Stimulated activated CD8-positive, alpha-beta memory T cell treated with anti-CD3 and anti-CD28 coated beads, Interleukin-15, amount 100 ng/mL, for 1 hour (primary cell): ENCODE measurements around the gene DCAF4.
"Not testable (repeated sequence)": the region's sequence is repeated elsewhere in the genome, so short reads cannot be mapped to it uniquely, and the experiment has no call there.

Source experiments
- DNase-seq: peaks from one replicate; pipeline ENCODE4 v3.0.0-alpha.2; 2020; ENCODE audit warnings: low read depth

DCAF4 gene

DNA sequence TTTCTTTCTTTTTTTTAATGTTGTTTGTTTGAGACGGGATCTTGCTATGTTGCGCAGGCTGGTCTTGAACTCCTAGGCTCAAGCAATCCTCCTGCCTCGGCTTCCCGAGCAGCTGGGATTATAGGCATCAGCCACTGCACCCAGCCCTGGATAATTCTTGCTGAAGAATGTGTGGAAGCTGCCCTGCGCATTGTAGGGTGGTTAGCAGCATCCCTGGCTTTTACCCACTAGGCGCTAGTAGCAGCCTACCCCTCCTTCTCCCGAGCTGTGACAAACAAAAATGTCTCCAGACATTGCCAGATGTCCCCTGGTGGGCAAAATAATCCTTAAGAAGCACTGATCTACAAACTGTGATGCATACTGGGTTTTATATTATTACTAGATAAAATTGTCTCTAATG is 6.6 kb downstream of the DCAF4 start:
- DNase-seq = no peak

DNA sequence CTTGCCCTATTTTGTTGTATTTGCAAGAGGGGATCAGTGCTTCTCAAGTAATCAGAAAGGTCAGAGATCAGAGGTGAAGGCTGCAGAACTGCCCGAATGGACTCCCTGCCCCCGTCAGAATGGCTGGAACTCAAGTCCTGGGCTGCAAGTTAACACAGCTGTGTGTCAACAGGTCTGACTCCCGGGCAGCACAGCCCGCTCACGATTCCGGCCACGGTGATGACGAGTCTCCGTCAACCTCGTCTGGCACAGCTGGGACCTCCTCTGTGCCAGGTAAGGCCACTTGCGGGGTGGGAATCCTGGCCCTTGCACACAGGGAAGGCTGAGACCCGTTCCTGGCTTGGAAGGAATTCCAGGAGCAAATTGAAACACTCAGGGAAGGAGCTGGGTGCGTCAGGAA is 13.4 kb downstream of the DCAF4 start:
- no peak for DNase-seq

DNA sequence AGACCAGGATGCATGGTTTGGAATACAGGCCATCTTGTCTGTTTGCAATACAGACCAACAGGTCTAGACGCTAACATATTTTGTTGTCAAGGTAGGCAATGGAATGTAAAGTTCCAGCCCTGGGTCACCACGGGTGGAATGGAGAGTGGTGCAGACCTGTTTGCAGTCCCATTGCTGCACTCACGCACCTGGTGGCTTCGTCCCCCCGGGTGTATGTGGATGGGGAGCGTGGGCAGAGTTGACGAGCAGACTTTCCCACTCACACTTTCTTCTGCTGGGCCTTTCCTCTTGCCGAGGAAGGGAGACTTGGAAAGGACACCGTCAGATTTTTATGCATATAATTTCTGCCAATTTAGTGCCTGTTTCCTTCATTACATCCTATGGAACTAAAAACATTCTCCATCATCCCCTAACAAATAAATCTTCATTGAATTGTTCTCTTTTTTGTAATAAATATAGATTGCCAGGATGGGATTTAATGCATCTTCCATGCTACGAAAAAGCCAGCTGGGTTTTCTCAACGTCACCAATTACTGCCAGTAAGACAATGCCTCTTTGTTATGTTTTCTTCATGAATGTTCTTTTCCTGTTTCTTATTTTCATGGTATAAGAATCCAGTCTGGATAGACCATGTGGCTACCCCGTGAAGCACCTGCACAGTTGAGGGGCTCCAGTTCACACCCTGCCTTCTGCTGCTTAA is 15.2 kb downstream of the DCAF4 start:
- no peak for DNase-seq

DNA sequence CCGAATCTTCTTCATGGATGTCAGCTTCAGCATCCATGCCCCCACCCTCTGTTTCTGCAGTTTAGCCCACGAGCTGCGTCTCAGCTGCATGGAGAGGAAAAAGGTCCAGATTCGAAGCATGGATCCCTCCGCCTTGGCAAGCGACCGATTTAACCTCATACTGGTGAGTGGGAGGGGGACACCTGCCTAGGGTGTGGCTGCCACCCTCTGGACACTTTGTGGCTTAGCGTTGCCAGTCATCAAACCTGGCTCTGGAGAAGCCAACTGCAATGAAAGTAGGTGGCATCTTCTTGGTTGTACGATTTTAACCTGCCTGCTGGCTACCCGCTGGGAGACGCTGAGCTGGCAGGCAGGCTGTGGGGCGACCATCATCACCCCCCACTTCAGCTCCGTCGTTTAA is 16.7 kb downstream of the DCAF4 start:
- no peak for DNase-seq

DNA sequence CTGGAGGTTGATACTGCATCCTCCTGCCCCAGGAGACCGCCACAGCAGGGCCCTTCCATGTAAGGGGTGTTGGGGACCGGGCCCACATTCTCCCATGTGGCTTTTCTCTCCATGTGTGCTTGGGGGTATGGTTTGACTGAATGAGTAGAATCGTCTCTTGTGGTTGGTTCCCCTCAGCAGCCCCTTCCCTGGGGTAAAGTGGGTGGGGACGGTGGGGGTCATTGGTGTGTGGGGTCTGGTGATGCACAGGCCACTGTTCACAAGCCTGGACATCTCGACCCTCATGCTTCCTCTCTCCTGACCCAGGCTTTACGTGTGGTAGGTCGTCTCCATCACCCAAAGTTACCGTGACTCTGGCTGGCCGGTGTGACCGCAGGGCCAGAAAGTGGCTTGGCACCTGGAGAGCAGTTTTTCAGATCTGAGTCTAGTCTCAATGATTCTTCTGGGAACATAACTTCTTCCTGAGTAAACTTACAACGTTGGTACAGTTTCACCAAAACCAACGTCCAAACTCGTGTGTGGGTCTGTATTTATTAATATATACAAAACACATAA is 17.7 kb downstream of the DCAF4 start:
- DNase-seq = no peak

DNA sequence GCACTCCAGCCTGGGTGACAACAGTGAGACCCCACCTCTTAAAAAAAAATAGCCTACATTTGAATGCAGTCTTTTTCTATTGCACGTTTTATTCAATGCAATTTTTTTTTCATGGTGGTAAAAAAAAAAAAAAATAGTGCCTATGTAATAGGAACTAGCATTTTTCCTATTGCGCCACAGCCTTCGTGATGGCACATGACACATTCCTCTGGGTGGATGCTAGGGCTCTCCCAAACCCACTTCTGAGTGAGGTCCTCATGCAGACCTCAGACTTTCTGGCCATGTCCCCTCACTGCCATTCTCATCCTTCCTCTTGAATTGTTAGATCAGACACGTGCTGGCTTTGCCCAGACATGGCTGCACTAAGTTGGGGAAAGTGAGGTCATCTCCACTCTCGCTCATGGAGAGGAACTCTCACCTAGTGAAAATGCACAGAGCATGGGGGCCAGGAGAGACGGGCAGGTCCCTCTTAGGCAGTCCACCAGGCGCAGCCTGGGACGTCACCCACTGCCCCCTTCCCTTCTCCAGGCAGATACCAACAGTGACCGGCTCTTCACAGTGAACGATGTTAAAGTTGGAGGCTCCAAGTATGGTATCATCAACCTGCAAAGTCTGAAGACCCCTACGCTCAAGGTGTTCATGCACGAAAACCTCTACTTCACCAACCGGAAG is 19.2 kb downstream of the DCAF4 start:
- DNase-seq = no peak

DNA sequence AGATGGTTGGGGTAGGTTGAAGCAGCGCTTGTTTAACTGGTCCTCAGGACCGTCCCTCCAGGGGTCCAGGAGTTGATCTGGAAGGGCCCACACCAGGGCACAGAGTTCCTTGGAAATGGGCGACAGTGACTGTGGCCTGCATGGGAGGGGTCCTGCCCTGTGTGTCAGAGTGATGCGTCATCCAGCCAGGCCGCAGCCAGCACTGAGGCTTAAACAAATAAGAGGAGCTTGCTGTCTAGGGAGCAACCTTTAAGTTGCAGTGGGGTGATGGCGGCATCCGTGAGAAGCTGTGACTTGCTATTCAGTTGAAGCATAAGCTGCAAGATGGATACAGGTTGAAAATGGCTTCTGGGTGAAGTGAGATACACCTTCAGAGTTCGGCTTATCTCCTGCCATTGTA is 20.2 kb downstream of the DCAF4 start:
- DNase-seq = no peak

DNA sequence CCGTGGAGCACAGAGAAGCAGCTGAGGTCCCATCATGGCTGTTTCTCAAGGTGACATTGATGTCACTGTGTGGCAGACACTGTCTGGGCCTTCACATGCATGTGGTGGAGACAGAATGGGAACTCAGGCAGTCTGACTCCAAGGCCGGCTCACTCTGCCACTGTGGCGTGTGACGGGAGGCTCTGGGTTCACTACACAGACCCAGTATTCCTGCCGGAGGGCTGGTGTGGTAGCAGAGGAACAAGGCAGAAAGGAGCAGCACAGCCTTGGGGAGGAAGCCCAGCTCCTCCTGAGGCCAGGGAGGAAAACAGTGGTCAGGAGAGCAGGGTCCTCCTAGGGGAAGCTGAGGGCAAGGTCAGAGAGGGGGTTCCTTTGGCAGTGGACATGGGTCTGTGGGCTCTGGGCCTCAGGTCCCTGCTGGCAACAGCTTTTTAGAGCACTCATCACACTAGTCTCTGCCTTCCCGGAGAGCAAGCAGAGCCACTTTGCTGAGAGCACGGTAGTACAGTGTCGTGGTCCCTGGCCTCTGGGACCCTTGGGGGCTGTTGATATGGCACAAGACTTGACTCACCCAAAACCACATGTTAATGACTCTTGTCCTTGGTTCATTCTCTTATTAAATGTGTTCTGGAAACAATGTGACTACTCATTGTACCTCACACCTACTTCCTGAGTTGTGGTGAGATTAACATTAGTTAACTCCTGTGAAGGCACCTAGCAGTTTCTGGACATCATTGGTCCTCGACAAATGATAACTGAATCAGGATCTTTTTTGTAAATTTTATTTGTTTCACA is 21.3 kb downstream of the DCAF4 start:
- DNase-seq = no peak

DNA sequence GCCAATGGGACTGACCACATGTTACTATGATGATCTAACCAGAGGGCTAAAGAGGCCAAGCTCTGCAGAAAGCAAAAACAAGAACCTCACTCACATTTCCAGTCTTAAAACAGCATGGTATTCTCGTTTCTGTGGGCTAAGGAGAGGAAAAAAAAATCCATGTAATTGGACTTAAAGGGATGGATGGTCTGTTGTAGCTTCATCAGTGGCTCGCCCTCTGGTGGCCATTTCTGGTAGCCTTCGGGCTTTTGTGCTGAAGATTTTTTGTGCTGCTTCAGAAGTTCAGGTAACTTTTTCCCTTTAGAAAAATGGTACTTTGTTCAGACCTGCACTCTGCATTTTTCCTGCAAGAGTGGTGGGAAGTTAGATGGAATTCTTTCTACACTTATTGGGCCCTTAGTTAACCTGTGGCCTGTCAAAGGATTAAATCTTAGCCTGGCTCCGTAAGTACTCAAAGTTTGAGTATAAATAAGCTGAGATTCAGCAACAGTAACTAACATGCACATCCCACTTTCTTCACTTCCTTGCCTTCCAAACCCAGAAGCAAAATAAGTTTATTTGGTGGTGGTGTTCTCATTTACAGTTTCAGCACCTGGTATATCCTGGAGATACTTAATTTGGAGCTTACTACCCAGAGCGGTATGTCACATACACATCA is 22.3 kb downstream of the DCAF4 start:
- DNase-seq = peak; percentile 57

DNA sequence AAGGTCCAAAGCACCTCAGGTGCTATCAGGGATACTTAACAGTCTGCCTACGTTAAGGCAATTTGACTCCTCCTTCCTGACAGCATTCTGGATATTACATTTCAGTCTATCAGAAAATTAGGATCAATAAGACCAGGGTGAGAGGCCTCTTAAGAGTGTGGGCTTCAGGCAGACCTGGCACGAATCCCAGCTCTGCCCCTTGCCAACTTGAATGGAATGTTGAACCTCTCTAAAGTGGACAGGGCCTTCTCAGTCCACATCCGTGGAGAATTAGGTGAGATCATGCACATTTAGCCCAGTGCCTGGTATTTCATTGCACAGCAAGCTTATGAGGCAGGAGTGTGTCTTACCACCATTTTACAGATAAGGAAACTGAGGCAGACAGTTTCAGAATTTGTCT is 25.9 kb downstream of the DCAF4 start:
- DNase-seq = no peak

DNA sequence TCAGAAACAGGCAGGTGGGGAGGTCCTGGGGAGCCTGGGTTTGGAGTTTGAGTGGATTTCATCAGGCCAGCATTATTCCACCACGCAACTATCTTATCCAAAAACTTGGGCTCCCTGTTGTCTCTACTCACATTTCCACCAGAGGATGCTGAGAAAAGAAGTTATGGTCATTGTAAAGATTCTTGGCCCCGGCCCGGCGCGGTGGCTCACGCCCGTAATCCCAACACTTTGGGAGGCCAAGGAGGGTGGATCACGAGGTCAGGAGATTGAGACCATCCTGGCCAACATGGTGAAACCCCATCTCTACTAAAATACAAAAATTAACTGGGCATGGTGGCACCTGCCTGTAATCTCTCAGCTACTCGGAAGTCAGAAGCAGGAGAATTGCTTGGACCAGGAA is 30.5 kb downstream of the DCAF4 start:
- DNase-seq = not testable (repeated sequence)

DNA sequence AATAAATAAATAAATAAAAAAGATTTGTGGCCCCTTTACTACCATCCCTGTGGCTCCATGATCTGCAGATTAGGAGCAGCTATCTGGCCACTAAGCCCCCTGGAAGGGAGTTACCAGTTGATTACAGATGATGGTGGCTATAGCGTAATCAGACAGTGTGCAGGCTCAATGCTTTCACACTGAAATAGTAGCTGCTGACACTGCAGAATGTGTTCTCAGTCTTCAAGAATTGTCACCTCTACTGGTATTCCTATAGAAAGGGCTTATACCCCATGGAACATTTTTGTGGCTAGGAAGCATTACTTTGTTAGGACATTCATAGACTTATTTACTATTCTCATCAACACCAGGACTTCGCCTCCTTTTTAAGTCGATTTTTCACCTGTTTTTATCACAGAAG is 30.9 kb downstream of the DCAF4 start:
- DNase-seq = no peak

DNA sequence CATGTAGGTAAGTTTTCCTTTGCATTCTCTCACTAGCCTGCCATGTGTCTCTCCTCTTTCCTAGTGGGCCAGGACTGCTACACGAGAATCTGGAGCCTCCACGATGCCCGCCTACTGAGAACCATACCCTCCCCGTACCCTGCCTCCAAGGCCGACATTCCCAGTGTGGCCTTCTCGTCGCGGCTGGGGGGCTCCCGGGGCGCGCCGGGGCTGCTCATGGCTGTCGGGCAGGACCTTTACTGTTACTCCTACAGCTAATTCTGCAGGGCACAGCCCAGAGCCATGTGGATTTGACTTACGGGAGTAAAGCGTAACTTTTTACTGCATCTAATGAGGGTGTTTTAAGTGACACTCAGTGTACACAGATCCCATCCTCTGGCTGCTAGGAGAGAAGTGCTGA is 32.3 kb downstream of the DCAF4 start:
- no peak for DNase-seq

DNA sequence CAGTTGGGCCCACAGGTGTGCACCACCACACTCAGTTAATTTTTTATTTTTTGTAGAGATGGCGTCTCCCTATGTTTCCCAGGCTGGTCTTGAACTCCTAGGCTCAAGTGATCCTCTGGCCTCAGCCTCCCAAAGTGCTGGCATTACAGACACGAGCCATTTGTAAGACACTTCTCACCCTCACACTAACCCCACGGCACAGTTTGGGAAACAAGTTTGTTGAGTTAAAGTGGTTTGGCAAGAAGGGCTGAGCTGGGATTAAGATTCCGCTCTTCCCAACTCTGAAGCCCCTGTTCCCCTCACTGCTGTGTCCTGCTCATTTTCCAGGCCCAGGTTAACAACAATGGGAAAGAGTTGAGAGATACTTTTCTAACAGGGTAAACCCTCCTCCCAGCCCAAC is 34.8 kb downstream of the DCAF4 start:
- DNase-seq = not testable (repeated sequence)

DNA sequence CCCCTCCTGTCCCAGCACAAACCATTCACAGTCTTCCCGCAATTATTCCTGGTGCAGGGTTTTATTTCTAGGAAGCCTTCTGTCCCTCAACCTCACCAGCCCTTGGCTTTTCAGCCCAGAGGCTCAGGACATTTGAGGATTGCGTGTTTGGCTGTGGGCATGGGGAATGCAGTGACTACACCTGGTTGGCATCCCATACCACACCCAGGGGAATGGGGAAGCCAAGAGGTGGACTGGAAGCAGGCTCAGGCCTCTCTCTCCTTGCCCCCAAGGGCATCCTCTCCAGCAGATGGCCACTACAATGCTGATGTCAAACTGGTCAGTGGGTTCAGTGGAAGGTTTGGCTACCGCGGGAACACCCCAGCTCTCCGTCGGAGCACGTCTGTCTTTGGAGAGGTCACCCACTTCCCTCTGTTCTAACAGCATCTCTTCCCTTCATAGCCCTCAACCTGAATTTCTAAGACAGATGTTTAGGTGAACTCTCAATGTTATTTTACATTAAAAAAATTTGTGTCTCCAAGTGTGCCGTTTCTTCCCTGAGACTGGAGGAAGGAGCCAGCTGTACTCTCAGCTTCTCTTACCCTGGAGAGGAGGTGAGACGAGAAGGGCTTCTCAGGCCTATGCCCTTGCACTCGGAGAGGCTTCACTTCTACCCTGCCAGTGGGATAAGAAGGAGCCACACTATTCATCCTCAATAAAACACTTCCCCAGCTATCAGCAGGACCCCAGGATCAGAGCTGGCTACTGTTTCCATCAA is 35.5 kb downstream of the DCAF4 start:
- DNase-seq = no peak

DNA sequence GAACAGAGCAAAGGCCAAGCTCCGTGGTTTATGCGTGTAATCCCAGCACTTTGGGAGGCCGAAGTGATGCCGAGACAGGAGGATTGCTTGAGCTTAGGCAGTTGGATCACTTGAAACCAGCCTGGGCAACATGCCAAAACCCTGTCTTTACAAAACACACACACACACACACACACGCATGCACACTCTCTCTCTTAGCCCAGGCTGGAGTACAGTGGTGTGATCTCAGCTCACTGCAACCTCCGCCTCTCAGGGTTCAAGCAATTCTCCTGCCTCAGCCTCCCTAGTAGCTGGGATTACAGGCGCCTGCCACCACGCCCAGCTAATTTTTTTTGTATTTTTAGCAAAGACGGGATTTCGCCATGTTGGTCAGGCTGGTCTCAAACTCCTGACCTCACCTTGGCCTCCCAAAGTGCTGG is 36.1 kb downstream of the DCAF4 start:
- not testable (repeated sequence) for DNase-seq

DNA sequence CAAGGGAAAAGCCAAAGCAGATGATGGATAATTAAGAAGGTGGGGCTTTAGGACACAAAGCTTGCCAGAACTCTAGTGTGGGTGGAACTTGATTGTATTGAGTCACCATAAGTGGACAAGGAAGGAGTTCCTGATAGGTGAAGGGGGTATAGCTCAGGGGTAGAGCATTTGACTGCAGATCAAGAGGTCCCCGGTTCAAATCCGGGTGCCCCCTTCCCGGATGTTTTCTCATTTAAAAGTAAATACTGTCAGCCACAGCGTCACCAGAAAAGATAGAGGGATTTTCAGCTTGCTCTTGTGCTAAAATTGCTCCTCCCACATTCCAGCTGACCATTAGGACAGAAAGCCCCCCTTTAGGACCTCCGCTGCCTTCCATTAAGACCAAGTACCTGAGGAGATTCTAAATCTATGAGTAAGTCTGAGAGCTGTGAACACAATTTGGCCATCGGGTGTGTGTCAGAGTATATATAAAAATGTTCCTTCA is 36.6 kb downstream of the DCAF4 start:
- DNase-seq = no peak

DNA sequence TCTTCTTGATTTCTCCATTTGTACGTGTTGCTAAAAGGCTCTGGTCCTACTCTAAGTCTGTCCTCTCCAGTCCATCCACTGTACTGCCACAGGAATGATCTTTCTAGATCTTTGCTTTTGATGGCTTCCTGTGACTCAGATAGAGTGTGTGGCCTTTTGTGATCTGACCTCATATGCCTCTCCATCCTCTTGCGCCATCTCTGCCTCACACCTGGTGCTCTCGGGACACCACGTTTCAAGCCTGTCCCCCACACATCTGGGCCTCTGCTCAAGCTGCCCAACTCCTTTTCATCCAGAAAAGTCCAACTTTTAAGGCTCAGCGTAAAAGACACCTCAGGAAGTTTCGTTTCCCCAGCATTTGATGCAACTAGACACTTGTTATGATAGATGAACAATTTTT is 39.0 kb downstream of the DCAF4 start:
- no peak for DNase-seq

DNA sequence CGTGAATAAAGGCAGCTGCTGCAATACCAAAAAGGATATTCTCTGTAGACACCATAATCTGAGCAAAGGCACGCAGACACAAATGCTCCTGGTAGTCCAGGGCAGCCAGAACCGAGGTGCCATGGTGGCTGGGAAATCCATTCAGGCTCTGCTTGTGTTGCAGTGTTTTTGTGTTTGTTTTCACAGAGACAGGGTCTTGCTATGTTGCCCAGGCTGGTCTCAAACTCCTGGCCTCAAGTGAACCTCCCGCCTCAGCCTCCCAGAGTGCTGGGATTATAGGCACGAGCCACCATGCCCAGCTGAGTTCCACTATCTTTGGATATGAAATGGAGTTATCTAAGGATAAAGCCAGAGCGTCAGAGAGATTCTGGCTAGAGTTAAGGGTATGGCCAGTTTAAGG is 39.8 kb downstream of the DCAF4 start:
- DNase-seq = no peak

DNA sequence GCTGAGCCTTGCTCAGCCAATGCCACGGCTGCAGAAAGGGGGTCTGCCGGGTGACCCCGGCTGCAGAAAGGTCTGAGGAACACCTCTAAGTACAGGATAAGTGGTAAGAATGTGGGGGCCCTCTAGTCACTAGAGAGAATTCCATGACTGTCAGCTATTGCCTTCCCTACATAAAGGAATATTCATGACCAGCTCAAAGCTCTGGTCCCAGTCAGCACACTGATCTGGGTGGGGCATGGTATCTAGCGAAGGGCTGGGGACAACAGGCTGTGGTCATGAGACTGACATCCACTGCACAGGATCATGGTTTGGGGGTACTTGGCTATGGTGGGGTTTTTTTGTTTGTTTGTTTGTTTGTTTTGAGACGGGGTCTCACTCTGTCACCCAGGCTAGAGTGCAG is 42.1 kb downstream of the DCAF4 start:
- DNase-seq = no peak

DNA sequence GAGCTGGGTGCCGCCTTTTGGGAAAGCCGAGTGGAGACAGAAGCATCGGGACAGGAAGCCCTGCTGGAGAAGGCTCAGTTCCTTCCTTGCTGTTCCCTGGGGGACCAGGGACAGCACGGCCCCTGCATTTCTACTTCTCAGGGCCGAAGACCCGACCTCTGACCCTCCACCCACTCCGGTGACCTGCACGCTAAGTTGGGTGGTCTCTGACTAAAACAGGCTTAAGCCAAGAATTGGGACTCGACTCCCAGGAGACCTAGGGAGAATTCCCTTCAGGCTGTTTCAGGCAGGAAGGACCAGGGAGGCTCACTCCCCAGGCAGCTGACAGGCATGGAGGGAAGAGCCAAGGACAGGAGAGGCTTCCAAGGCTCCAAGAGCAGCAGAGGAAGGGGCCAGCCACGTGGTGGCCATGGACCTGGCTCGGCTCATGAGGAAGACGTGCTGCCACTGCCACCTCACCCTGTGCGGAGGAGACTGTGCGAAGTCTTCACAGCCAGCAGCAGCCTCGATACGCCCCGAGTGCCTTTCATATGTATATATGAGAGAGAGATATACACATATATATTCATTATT is 43.9 kb downstream of the DCAF4 start:
- DNase-seq = no peak
